K562 (cell line): Measurements from ENCODE around the gene TXNIP. TPM values are rescaled to one million over a fixed set of nuclear protein-coding genes. Genes with fewer than 3 reads are reported as not detected.

Source experiments
- ATAC-seq: fragments of 200-7000 bp; cut with Tn5 transposase; 3 replicates; pipeline ENCODE4 v1.9.1; 2020; ENCODE audit warnings: moderate library complexity
- BruUV-seq: library from RNA; stranded (reverse); fragments of 400-500 nt; replicated peaks from 2 replicates; lab custom pipeline; 2021; lab: Mats Ljungman, UMichigan
- CTCF ChIA-PET: fragments of 300-600 bp; formaldehyde crosslinking; extraction: SDS; loops from one replicate; lab custom pipeline; 2021; ENCODE audit warnings: low intra/inter-chr PET ratio; lab: Yijun Ruan, JAX
- POLR2A ChIA-PET: fragments of 300-600, 350-650 bp; sonication (Branson Sonifier 250); formaldehyde crosslinking; extraction: SDS; loops from one replicate; lab custom pipeline; 2021; ENCODE audit warnings: antibody characterized with exemption, inconsistent platforms; lab: Yijun Ruan, JAX
- DNase-seq, 4 experiments: peaks; one replicate each; pipeline versions ENCODE4 v3.0.0 to v3.0.0-alpha.2; 2011 to 2018; ENCODE audit warnings: low spot score in 3 of 4, mixed read lengths in 3 of 4; ENCODE audit errors: extremely low read depth in 1 of 4
- FAIRE-seq: peaks from 2 replicates; lab custom pipeline; 2011; peaks lifted over from hg19 to GRCh38; lab: Jason Lieb, UNC
- H2AFZ ChIP-seq: 2 replicates; pipeline ENCODE4 v1.6.0; 2011; ENCODE audit warnings: low read depth, low read length, control low read depth, inconsistent platforms
- H3K27ac ChIP-seq: fragments of 200-600 bp; 3 replicates; pipeline ENCODE4 v1.8.0; 2011; ENCODE audit warnings: low read depth, mild to moderate bottlenecking, control low read depth, inconsistent platforms, low read length, moderate library complexity, mixed read lengths; ENCODE audit errors: extremely low read depth
- H3K27me3 ChIP-seq, 2 experiments: fragments of 300-600 bp in 1 of 2; 2 replicates in 1 of 2; 3 replicates in 1 of 2; pipeline versions ENCODE4 v1.6.0 to v1.8.0; 2011; ENCODE audit warnings: inconsistent platforms in 2 of 2, low read length in 2 of 2, mild to moderate bottlenecking in 1 of 2, mixed read lengths in 1 of 2, moderate library complexity in 1 of 2; ENCODE audit not compliant: control insufficient read depth in 2 of 2, insufficient read depth in 2 of 2
- H3K36me3 ChIP-seq: fragments of 300-600 bp; 3 replicates; pipeline ENCODE4 v1.8.0; 2011; ENCODE audit warnings: mild to moderate bottlenecking, low read length, inconsistent platforms; ENCODE audit not compliant: control insufficient read depth, insufficient read depth
- H3K4me1 ChIP-seq, 2 experiments: fragments of 200-600 bp in 1 of 2; replicated peaks in 1 of 2; 2 replicates in 1 of 2; 3 replicates in 1 of 2; pipeline versions ENCODE4 v1.5.1 to v1.8.0; 2011; ENCODE audit warnings: inconsistent platforms in 2 of 2, low read length in 2 of 2, mild to moderate bottlenecking in 1 of 2, mixed read lengths in 1 of 2, moderate library complexity in 1 of 2; ENCODE audit not compliant: control insufficient read depth in 2 of 2, insufficient read depth in 2 of 2
- H3K4me2 ChIP-seq: 2 replicates; pipeline ENCODE4 v1.6.1; 2011; ENCODE audit warnings: low read length, control low read depth, inconsistent platforms, mixed read lengths; ENCODE audit not compliant: insufficient read depth
- H3K4me3 ChIP-seq: fragments of 200-600 bp; sonication (generic), shearing (Covaris generic); 2 replicates; pipeline ENCODE4 v1.5.1; 2016; ENCODE audit warnings: control low read depth, inconsistent platforms
- H3K79me2 ChIP-seq: fragments of 200-600 bp; 3 replicates; pipeline ENCODE4 v1.8.0; 2011; ENCODE audit warnings: low read length, inconsistent platforms; ENCODE audit not compliant: control insufficient read depth, insufficient read depth
- H3K9ac ChIP-seq, 2 experiments: 2 replicates each; pipeline versions ENCODE4 v1.6.0 to v1.6.1; 2011; ENCODE audit warnings: low read depth in 2 of 2, low read length in 2 of 2, control low read depth in 1 of 2, inconsistent platforms in 1 of 2, mild to moderate bottlenecking in 1 of 2, mixed read lengths in 1 of 2; ENCODE audit not compliant: insufficient read depth in 1 of 2
- H3K9me1 ChIP-seq: one replicate; pipeline ENCODE4 v1.6.0; 2011; ENCODE audit warnings: inconsistent platforms, mild to moderate bottlenecking, low read length, moderate library complexity; ENCODE audit not compliant: control insufficient read depth, insufficient read depth
- H3K9me3 ChIP-seq: replicated peaks from 2 replicates; pipeline ENCODE4 v1.5.1; 2011; ENCODE audit warnings: low read depth, low read length, inconsistent platforms; ENCODE audit not compliant: control insufficient read depth, insufficient read depth
- H4K20me1 ChIP-seq: replicated peaks from 2 replicates; pipeline ENCODE4 v1.6.1; 2011; ENCODE audit warnings: low read length, inconsistent platforms, mixed read lengths; ENCODE audit not compliant: control insufficient read depth, insufficient read depth
- HMBOX1 ChIP-seq: sonication (generic); IDR thresholded peaks from 2 replicates; pipeline ENCODE4 v1.6.1; 2016
- RBFOX2 ChIP-seq: fragments of 200-400 bp; formaldehyde crosslinking; IDR thresholded peaks from 2 replicates; pipeline ENCODE4 v1.6.1; 2017; ENCODE audit warnings: low read depth, mild to moderate bottlenecking, low read length, moderate library complexity
- TEAD4 ChIP-seq, 2 experiments: sonication (generic) in 1 of 2; formaldehyde crosslinking in 1 of 2; IDR thresholded peaks; 2 replicates each; pipeline versions ENCODE4 v1.6.1 to v1.8.0; 2012 to 2022; ENCODE audit warnings: borderline replicate concordance in 1 of 2, inconsistent platforms in 1 of 2, low read length in 1 of 2, mild to moderate bottlenecking in 1 of 2, missing genetic modification reagents in 1 of 2
- WGBS: fragments of 100-300 bp; shearing (Covaris generic); methylation state at CpG from one replicate; pipeline ENCODE4 v1.1.6; 2016; ENCODE audit warnings: low coverage, mixed read lengths; ENCODE audit not compliant: insufficient coverage; ENCODE audit errors: missing lambda C conversion rate; 5-methylcytosine and 5-hydroxymethylcytosine counted together
- in situ Hi-C: fragments of 300-500 bp; cut with MboI; formaldehyde crosslinking; loops from 4 replicates; pipeline ENCODE4 v1.15.0; 2018; ENCODE audit warnings: inconsistent platforms, mixed read lengths
- intact Hi-C: fragments of 100-400 bp; cut with micrococcal nuclease; formaldehyde crosslinking; loops from 2 replicates; pipeline ENCODE4 v1.14.2; 2022
- polyA plus RNA-seq, 8 experiments: library from polyadenylated mRNA; depleted of rRNA in 4 of 8; stranded (reverse) in 5 of 8; unstranded in 3 of 8; fragments of >200 nt; fragmentation: Nextera tagmentation in 2 of 8; fragmentation: Illumina TruSeq in 1 of 8; extraction: Ambion mirVana in 2 of 8; extraction: Trizol in 1 of 8; gene quantifications; 2 replicates each; pipeline versions ENCODE4 v1.2.1 to v1.2.3, GENCODE V29; 2011 to 2014; ENCODE audit warnings: inconsistent platforms in 1 of 8, missing spikeins in 1 of 8
- total RNA-seq, 7 experiments: library from RNA; depleted of rRNA in 6 of 7; stranded (reverse); fragments of >200 nt in 6 of 7; fragmentation: Illumina TruSeq in 2 of 7; extraction: Trizol in 2 of 7; gene quantifications; 2 replicates each; pipeline versions ENCODE4 v1.2.1 to v1.2.3, GENCODE V29; 2011 to 2021; ENCODE audit warnings: low replicate concordance in 1 of 7

The TXNIP gene
- total and polyA plus RNA-seq, 9 of the 15 experiments (the other 6 are each of a cell fraction or from before 2014, with no cell fraction given) = 120 to 499 (median 257) TPM

- in situ Hi-C loops = no loop called here
- POLR2A ChIA-PET = interaction anchor here (0.6 to 15.5 kb wide), 17 partner anchors 4 to 143 kb away, joined by 3 to 320 read pairs (median 4); partner anchors contain the start of genes ANKRD34A, ANKRD35, LIX1L and NUDT17
- Histone ChIP-seq H3K9me1 (peaks cover 3% of the 10 kb centered on the region), H2AFZ (no peak overlapping the region), H3K27ac (no peak overlapping the region; the same call in 2 of the 3 replicates), H3K9ac (no peak overlapping the region), H3K27me3 (no peaks in the 10 kb centered on the region), H3K79me2 (peaks cover 24% of the 10 kb centered on the region), H3K36me3 (peaks cover 21% of the 10 kb centered on the region), H4K20me1 (peaks cover 18% of the 10 kb centered on the region), H3K4me1 (peaks cover 9 to 33% of the 10 kb centered on the region in 2 experiments), H3K4me3 (no peak overlapping the region), H3K9me3 (no peaks in the 10 kb centered on the region), H3K4me2 (no peak overlapping the region)
- no peak for ATAC-seq
- DNase-seq = no peak
- CTCF ChIA-PET = interaction anchor here (0.6 kb wide), 1 partner anchor 17 kb away, joined by 3 read pairs; no protein-coding TSS in a partner anchor
- TF ChIP-seq TEAD4 (IDR thresholded peaks at IDR 0.05; ENCODE audit: low read length) = no peak
- no peak for TF ChIP-seq TEAD4 (CRISPR knock-in tag; IDR thresholded peaks at IDR 0.05; ENCODE audit: borderline replicate concordance)
- peak; percentile 87 for TF ChIP-seq HMBOX1
- TF ChIP-seq RBFOX2 = peak; percentile 4; the same call in 1 of the 2 replicates
- BruUV-seq = no TSS peak
- intact Hi-C loops = no loop called here
- WGBS = 52% methylated on average over 5 of the region's 5 CpGs
- no peak for FAIRE-seq
These were observed 7.6 kb downstream of the TXNIP start for GRCh38 chr1:145988773-145989172.
